SK-N-SH (cell line): ENCODE results near the gene ARF1. TPM values are rescaled to one million over a fixed set of nuclear protein-coding genes. Genes with fewer than 3 reads are reported as not detected.

ENCODE experiments used
- CTCF ChIA-PET: fragments of 300-600, 350-600 bp; formaldehyde crosslinking; extraction: SDS; loops from one replicate; lab custom pipeline; 2021; lab: Yijun Ruan, JAX
- POLR2A ChIA-PET: fragments of 350-600 bp; sonication (Branson Sonifier 250); formaldehyde crosslinking; extraction: SDS; loops from one replicate; lab custom pipeline; 2020; ENCODE audit warnings: antibody characterized with exemption, inconsistent platforms; lab: Yijun Ruan, JAX
- DNase-seq: peaks from one replicate; pipeline ENCODE4 v3.0.0; 2012
- H2AFZ ChIP-seq: fragments of 200-600 bp; sonication (generic); 2 replicates; pipeline ENCODE4 v1.8.1; 2016; ENCODE audit warnings: antibody characterized with exemption, mild to moderate bottlenecking, low read depth
- H3F3A ChIP-seq: fragments of 200-600 bp; sonication (generic); replicated peaks from 2 replicates; pipeline ENCODE3; 2016; ENCODE audit warnings: antibody characterized with exemption, mild to moderate bottlenecking; ENCODE audit not compliant: insufficient read depth
- H3K27ac ChIP-seq, 2 experiments: fragments of 200-500 bp in 1 of 2; fragments of 200-600 bp in 1 of 2; sonication (Bioruptor generic) in 1 of 2; sonication (generic), shearing (Covaris generic) in 1 of 2; 2 replicates each; pipeline versions ENCODE4 v1.5.1 to v1.6.1; 2014 to 2016; ENCODE audit warnings: low read depth in 2 of 2, inconsistent platforms in 1 of 2, low read length in 1 of 2, mild to moderate bottlenecking in 1 of 2, mixed read lengths in 1 of 2
- H3K27me3 ChIP-seq: fragments of 200-600 bp; sonication (generic), shearing (Covaris generic); 2 replicates; pipeline ENCODE4 v1.6.1; 2016; ENCODE audit warnings: mixed run types; ENCODE audit not compliant: insufficient read depth
- H3K36me3 ChIP-seq, 2 experiments: fragments of 200-500 bp in 1 of 2; fragments of 200-600 bp in 1 of 2; sonication (Bioruptor generic) in 1 of 2; sonication (generic) in 1 of 2; replicated peaks in 1 of 2; 2 replicates each; pipeline versions ENCODE3 to v1.5.1; 2014 to 2016; ENCODE audit warnings: low read length in 1 of 2, mild to moderate bottlenecking in 1 of 2; ENCODE audit not compliant: insufficient read depth in 2 of 2, control insufficient read depth in 1 of 2
- H3K4me1 ChIP-seq, 2 experiments: fragments of 200-500 bp in 1 of 2; fragments of 200-600 bp in 1 of 2; sonication (Bioruptor generic) in 1 of 2; sonication (generic), shearing (Covaris generic) in 1 of 2; 2 replicates each; pipeline versions ENCODE4 v1.5.1 to v1.6.1; 2014 to 2016; ENCODE audit warnings: low read depth in 1 of 2, low read length in 1 of 2, mixed run types in 1 of 2; ENCODE audit not compliant: insufficient read depth in 2 of 2, control insufficient read depth in 1 of 2
- H3K4me2 ChIP-seq: fragments of 200-600 bp; sonication (generic), shearing (Covaris generic); 2 replicates; pipeline ENCODE4 v1.6.1; 2017; ENCODE audit warnings: mixed run types
- H3K4me3 ChIP-seq, 2 experiments: fragments of 200-500 bp in 1 of 2; fragments of 200-600 bp in 1 of 2; sonication (Bioruptor generic) in 1 of 2; sonication (generic), shearing (Covaris generic) in 1 of 2; 2 replicates each; pipeline versions ENCODE4 v1.5.1 to v1.8.1; 2014 to 2016; ENCODE audit warnings: low read depth in 2 of 2, inconsistent platforms in 1 of 2, low read length in 1 of 2, mild to moderate bottlenecking in 1 of 2, mixed read lengths in 1 of 2, moderate library complexity in 1 of 2
- H3K79me2 ChIP-seq: fragments of 200-600 bp; sonication (generic); 2 replicates; pipeline ENCODE4 v1.8.1; 2017; ENCODE audit warnings: mild to moderate bottlenecking; ENCODE audit not compliant: insufficient read depth
- H3K9ac ChIP-seq: fragments of 200-600 bp; sonication (generic); 2 replicates; pipeline ENCODE4 v1.6.1; 2017; ENCODE audit warnings: mixed run types
- H3K9me2 ChIP-seq: fragments of 200-600 bp; sonication (generic); 2 replicates; pipeline ENCODE4 v1.6.1; 2017; ENCODE audit warnings: mixed run types
- H3K9me3 ChIP-seq: fragments of 200-600 bp; sonication (generic); 2 replicates; pipeline ENCODE4 v1.6.1; 2017; ENCODE audit warnings: mixed run types, mild to moderate bottlenecking, moderate library complexity
- H4K20me1 ChIP-seq: fragments of 200-600 bp; sonication (generic); 2 replicates; pipeline ENCODE4 v1.6.1; 2017; ENCODE audit warnings: mild to moderate bottlenecking, mixed run types; ENCODE audit not compliant: insufficient read depth
- FOXJ3 ChIP-seq: sonication (generic); formaldehyde crosslinking; IDR thresholded peaks from 2 replicates; pipeline ENCODE4 v1.5.1; 2020; ENCODE audit warnings: mild to moderate bottlenecking, missing genetic modification reagents
- MAX ChIP-seq: IDR thresholded peaks from 2 replicates; pipeline ENCODE4 v1.4.0; 2012; ENCODE audit warnings: low read depth
- NFIC ChIP-seq: IDR thresholded peaks from 2 replicates; pipeline ENCODE4 v1.4.0; 2012; ENCODE audit warnings: borderline replicate concordance
- RFX5 ChIP-seq: IDR thresholded peaks from 2 replicates; pipeline ENCODE4 v1.6.1; 2012; ENCODE audit warnings: mild to moderate bottlenecking, improper control_type of control experiment, low read length
- RXRA ChIP-seq: IDR thresholded peaks from 2 replicates; pipeline ENCODE4 v1.4.0; 2012; ENCODE audit warnings: low read depth, mild to moderate bottlenecking, borderline replicate concordance
- USF1 ChIP-seq: IDR thresholded peaks from 2 replicates; pipeline ENCODE4 v1.4.0; 2012; ENCODE audit warnings: low read depth, borderline replicate concordance
- USF2 ChIP-seq: fragments of 150-350 bp; IDR thresholded peaks from 2 replicates; pipeline ENCODE4 v1.6.1; 2017; ENCODE audit warnings: antibody characterized with exemption, low read length, low read depth, borderline replicate concordance
- YY1 ChIP-seq: IDR thresholded peaks from 2 replicates; pipeline ENCODE4 v1.4.0; 2012; ENCODE audit warnings: low read depth, mild to moderate bottlenecking
- WGBS: methylation state at CpG from one replicate; pipeline ENCODE4 v1.1.6; 2017; ENCODE audit warnings: low lambda C conversion rate; 5-methylcytosine and 5-hydroxymethylcytosine counted together
- polyA plus RNA-seq, 3 experiments: library from polyadenylated mRNA; depleted of rRNA; stranded (reverse); fragments of >200 nt; gene quantifications; 2 replicates each; pipeline ENCODE4 v1.2.3, GENCODE V29; 2012

The ARF1 gene
- polyA plus RNA-seq, 1 of the 3 experiments (the other 2 are of a cell fraction): 713 TPM

GRCh38 chr1:228071839-228072657, 10.5 kb upstream of the ARF1 start:
- Histone ChIP-seq H3K27ac (no peak overlapping the region), H3K9me3 (no peaks in the 10 kb centered on the region), H3K79me2 (no peaks in the 10 kb centered on the region), H3K4me1 (peaks cover 0 to 20% of the 10 kb centered on the region in 2 experiments; a peak in 1 of 4 replicates), H3K36me3 (no peaks in the 10 kb centered on the region), H3K9ac (no peak overlapping the region), H4K20me1 (no peaks in the 10 kb centered on the region), H3K9me2 (no peaks in the 10 kb centered on the region), H3K27me3 (peaks cover 11% of the 10 kb centered on the region; the same call in 1 of the 2 replicates), H3K4me2 (no peak overlapping the region), H2AFZ (no peak overlapping the region), H3K4me3 (no peak overlapping the region), H3F3A (peaks cover 7% of the 10 kb centered on the region)
- CTCF ChIA-PET: no interaction called here
- 65% methylated on average over 7 of the region's 7 CpGs for WGBS
- no peak for TF ChIP-seq NFIC
- no peak for TF ChIP-seq MAX
- no peak for TF ChIP-seq FOXJ3
- TF ChIP-seq RFX5: no peak
- TF ChIP-seq YY1: no peak
- TF ChIP-seq USF1: no peak
- TF ChIP-seq RXRA: no peak
- POLR2A ChIA-PET: no interaction called here
- DNase-seq: no peak

- DNase-seq: no peak
- Histone ChIP-seq H2AFZ (no peak overlapping the region), H3K9me3 (no peaks in the 10 kb centered on the region), H3K4me2 (no peak overlapping the region), H3K27me3 (peaks cover 6% of the 10 kb centered on the region; the same call in 1 of the 2 replicates), H3K27ac (no peak overlapping the region), H3K79me2 (no peaks in the 10 kb centered on the region), H4K20me1 (no peaks in the 10 kb centered on the region), H3K9me2 (no peaks in the 10 kb centered on the region), H3K36me3 (no peaks in the 10 kb centered on the region), H3K4me3 (no peak overlapping the region), H3K4me1 (peaks cover 0 to 20% of the 10 kb centered on the region in 2 experiments; a peak in 1 of 4 replicates), H3K9ac (no peak overlapping the region), H3F3A (peaks cover 7% of the 10 kb centered on the region)
- 82% methylated on average over 3 of the region's 5 CpGs for WGBS
- no peak for TF ChIP-seq USF2
- TF ChIP-seq FOXJ3: no peak
- no peak for TF ChIP-seq RFX5
- ChIA-PET CTCF (interaction anchor here (1.5 kb wide), 1 partner anchor 71 kb away, joined by 3 read pairs; no protein-coding TSS in a partner anchor), POLR2A (no interaction called here)
Observed at GRCh38 chr1:228072658-228073043, 9.9 kb upstream of the ARF1 start.
